ENCODE measurements around the gene PRXL2A. TPM values are rescaled to one million over a fixed set of nuclear protein-coding genes. Genes with fewer than 3 reads are reported as not detected.
A peak's percentile ranks its signal among the peaks of the same experiment; 100 is the strongest.
"Not testable (repeated sequence)": the region's sequence is repeated elsewhere in the genome, so short reads cannot be mapped to it uniquely, and the experiment has no call there.

Gene PRXL2A
- total RNA-seq, 1 donor from 2014 or later = 52.9 TPM

- Histone ChIP-seq H3K4me3 (no peak overlapping the region), H3K36me3 (peaks cover 10% of the 10 kb centered on the region), H3K27me3 (no peaks in the 10 kb centered on the region), H3K27ac (no peak overlapping the region), H3K4me1 (peaks cover 22% of the 10 kb centered on the region), H3K9me3 (no peaks in the 10 kb centered on the region)
- intact Hi-C loops (cut with DNase I) = no loop called here
- TF ChIP-seq, protein P1, sequence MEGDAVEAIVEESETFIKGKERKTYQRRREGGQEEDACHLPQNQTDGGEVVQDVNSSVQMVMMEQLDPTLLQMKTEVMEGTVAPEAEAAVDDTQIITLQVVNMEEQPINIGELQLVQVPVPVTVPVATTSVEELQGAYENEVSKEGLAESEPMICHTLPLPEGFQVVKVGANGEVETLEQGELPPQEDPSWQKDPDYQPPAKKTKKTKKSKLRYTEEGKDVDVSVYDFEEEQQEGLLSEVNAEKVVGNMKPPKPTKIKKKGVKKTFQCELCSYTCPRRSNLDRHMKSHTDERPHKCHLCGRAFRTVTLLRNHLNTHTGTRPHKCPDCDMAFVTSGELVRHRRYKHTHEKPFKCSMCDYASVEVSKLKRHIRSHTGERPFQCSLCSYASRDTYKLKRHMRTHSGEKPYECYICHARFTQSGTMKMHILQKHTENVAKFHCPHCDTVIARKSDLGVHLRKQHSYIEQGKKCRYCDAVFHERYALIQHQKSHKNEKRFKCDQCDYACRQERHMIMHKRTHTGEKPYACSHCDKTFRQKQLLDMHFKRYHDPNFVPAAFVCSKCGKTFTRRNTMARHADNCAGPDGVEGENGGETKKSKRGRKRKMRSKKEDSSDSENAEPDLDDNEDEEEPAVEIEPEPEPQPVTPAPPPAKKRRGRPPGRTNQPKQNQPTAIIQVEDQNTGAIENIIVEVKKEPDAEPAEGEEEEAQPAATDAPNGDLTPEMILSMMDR (IDR thresholded peaks at IDR 0.05) = no peak
- ATAC-seq (peak; percentile 16), DNase-seq (no peak)
Measured at GRCh38 chr10:80416479-80417098, 8.2 kb downstream of the PRXL2A start.

GRCh38 chr10:80417256-80417655, 8.9 kb downstream of the PRXL2A start:
- intact Hi-C loops (cut with DNase I); H3K27me3 ChIP-seq; H3K9me3 ChIP-seq; H3K4me3 ChIP-seq; ATAC-seq; H3K27ac ChIP-seq; DNase-seq: not testable (repeated sequence)
- H3K36me3 ChIP-seq = peaks cover 10% of the 10 kb centered on the region
- peaks cover 22% of the 10 kb centered on the region for H3K4me1 ChIP-seq

DNA sequence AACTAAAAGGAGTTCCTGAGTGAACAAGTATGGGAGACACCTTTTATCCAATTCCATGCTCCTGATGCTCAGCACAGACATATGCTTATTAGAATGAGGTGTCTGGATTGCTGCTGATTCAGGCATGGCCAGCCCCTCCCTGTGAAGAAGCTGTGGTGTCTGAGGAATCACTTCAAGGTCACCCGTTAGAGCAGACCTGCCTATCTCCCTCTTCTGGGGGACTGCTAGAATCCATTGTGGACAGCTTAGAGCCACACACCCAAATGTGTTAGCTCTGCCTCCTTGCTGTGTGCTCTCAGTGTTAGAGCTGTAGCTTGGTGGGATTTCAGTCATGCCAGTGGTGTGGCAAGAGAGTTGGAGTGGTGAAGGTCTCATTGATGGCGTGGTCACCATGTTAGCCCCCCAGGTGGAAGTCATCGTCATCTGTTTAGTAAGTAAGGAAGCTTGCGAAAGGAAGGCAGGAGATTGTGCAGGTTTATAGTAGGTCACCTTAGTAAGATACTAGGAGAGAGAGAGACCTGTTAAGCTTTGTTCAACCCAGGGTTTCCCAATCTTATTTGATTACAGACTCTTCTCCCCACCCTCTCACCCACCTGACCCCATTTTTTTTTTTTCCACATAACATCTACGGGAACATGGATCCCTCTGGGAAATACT, 12.8 kb downstream of the PRXL2A start:
- DNase-seq (no peak), ATAC-seq (no peak)
- intact Hi-C loops (cut with DNase I) = no loop called here
- no peaks in the 10 kb centered on the region for H3K27me3 ChIP-seq
- TF ChIP-seq, protein P1 (IDR thresholded peaks at IDR 0.05) = no peak
- no peak overlapping the region for H3K27ac ChIP-seq
- no peaks in the 10 kb centered on the region for H3K9me3 ChIP-seq
- H3K4me1 ChIP-seq = no peaks in the 10 kb centered on the region
- H3K36me3 ChIP-seq = peaks cover 29% of the 10 kb centered on the region
- no peak overlapping the region for H3K4me3 ChIP-seq

- ATAC-seq (no peak), DNase-seq (no peak)
- Histone ChIP-seq H3K27ac (no peak overlapping the region), H3K9me3 (no peaks in the 10 kb centered on the region), H3K4me3 (no peak overlapping the region), H3K27me3 (no peaks in the 10 kb centered on the region), H3K36me3 (peaks cover 29% of the 10 kb centered on the region), H3K4me1 (no peaks in the 10 kb centered on the region)
- intact Hi-C loops (cut with DNase I) = no loop called here
- TF ChIP-seq, protein P1 (IDR thresholded peaks at IDR 0.05) = no peak
Measured at GRCh38 chr10:80421707-80422536, 13.6 kb downstream of the PRXL2A start.

GRCh38 chr10:80425901-80426300, 17.6 kb downstream of the PRXL2A start:
- ATAC-seq (no peak), DNase-seq (no peak)
- no peak overlapping the region for H3K4me3 ChIP-seq
- no peak overlapping the region for H3K27ac ChIP-seq
- H3K9me3 ChIP-seq = no peaks in the 10 kb centered on the region
- TF ChIP-seq, protein P1 (IDR thresholded peaks at IDR 0.05) = no peak
- no peaks in the 10 kb centered on the region for H3K27me3 ChIP-seq
- no peaks in the 10 kb centered on the region for H3K4me1 ChIP-seq
- intact Hi-C loops (cut with DNase I) = no loop called here
- peaks cover 25% of the 10 kb centered on the region for H3K36me3 ChIP-seq

GRCh38 chr10:80427541-80427940, 19.2 kb downstream of the PRXL2A start:
- H3K36me3 ChIP-seq = peaks cover 31% of the 10 kb centered on the region
- intact Hi-C loops (cut with DNase I) = no loop called here
- H3K4me3 ChIP-seq = no peak overlapping the region
- TF ChIP-seq, protein P1 (IDR thresholded peaks at IDR 0.05) = no peak
- H3K4me1 ChIP-seq = no peaks in the 10 kb centered on the region
- H3K27ac ChIP-seq = no peak overlapping the region
- H3K27me3 ChIP-seq = no peaks in the 10 kb centered on the region
- no peaks in the 10 kb centered on the region for H3K9me3 ChIP-seq
- DNase-seq = no peak
- ATAC-seq = no peak
